CD4-positive, alpha-beta T cell treated with Interleukin-21 for 1 hour (primary cell): Measurements from ENCODE around the gene ATP6V1A.

Source experiments
- DNase-seq: peaks from one replicate; pipeline ENCODE4 v3.0.0-alpha.2; 2020

Gene ATP6V1A

GRCh38 chr3:113747283-113748046 is 630 bp downstream of the ATP6V1A start:
- peak; percentile 21 for DNase-seq

- DNase-seq: no peak
These were observed 4.3 kb downstream of the ATP6V1A start for GRCh38 chr3:113751141-113751540.

- DNase-seq: no peak
These were observed 6.6 kb downstream of the ATP6V1A start for GRCh38 chr3:113753376-113753985.

GRCh38 chr3:113754494-113755159 is 7.8 kb downstream of the ATP6V1A start:
- DNase-seq: no peak

GRCh38 chr3:113758389-113759024 is 11.7 kb downstream of the ATP6V1A start:
- no peak for DNase-seq

- no peak for DNase-seq
These were observed 17.9 kb downstream of the ATP6V1A start for GRCh38 chr3:113764698-113765097.

GRCh38 chr3:113769551-113769950 is 22.7 kb downstream of the ATP6V1A start:
- no peak for DNase-seq

- DNase-seq: no peak
These were observed 25.2 kb downstream of the ATP6V1A start for GRCh38 chr3:113771993-113772392.

GRCh38 chr3:113773381-113773780 is 26.5 kb downstream of the ATP6V1A start:
- DNase-seq: no peak

GRCh38 chr3:113775516-113775915 is 28.7 kb downstream of the ATP6V1A start:
- no peak for DNase-seq

- DNase-seq: no peak
These were observed 29.7 kb downstream of the ATP6V1A start for GRCh38 chr3:113776564-113776963.

GRCh38 chr3:113783463-113783862 is 36.6 kb downstream of the ATP6V1A start:
- no peak for DNase-seq

GRCh38 chr3:113783980-113784379 is 37.1 kb downstream of the ATP6V1A start:
- no peak for DNase-seq

- no peak for DNase-seq
These were observed 44.5 kb downstream of the ATP6V1A start for GRCh38 chr3:113791381-113791780.

GRCh38 chr3:113794526-113794925 is 47.7 kb downstream of the ATP6V1A start:
- DNase-seq: no peak

- DNase-seq: no peak
These were observed 48.9 kb downstream of the ATP6V1A start for GRCh38 chr3:113795693-113796092.

GRCh38 chr3:113802795-113803455 is 56.1 kb downstream of the ATP6V1A start:
- no peak for DNase-seq

GRCh38 chr3:113804661-113805060 is 57.8 kb downstream of the ATP6V1A start:
- DNase-seq: no peak

GRCh38 chr3:113805249-113805648 is 58.4 kb downstream of the ATP6V1A start:
- no peak for DNase-seq

- no peak for DNase-seq
These were observed 66.0 kb downstream of the ATP6V1A start for GRCh38 chr3:113812854-113813253.

- no peak for DNase-seq
These were observed 73.0 kb downstream of the ATP6V1A start for GRCh38 chr3:113819866-113820265.

- no peak for DNase-seq
These were observed 78.3 kb downstream of the ATP6V1A start for GRCh38 chr3:113825090-113825489.

GRCh38 chr3:113828600-113828999 is 81.8 kb downstream of the ATP6V1A start:
- no peak for DNase-seq
